HL-60/S4 (cell line): ENCODE measurements around the gene PHKA1.
"Not testable (repeated sequence)": the region's sequence is repeated elsewhere in the genome, so short reads cannot be mapped to it uniquely, and the experiment has no call there.

Experiments used
- in situ Hi-C: fragments of 300-500 bp; cut with MboI; formaldehyde crosslinking; loops from 2 replicates; pipeline ENCODE4 v1.14.3; 2022; ENCODE audit warnings: low sequenced_read_pairs

PHKA1 gene

GRCh38 chrX:72573158-72573511, 141.0 kb downstream of the PHKA1 start:
- in situ Hi-C loops, result no loop called here

GRCh38 chrX:72572248-72573157, 141.6 kb downstream of the PHKA1 start, which contains the start of gene HDAC8:
TSS of gene HDAC8 (minus strand) at chrX:72572843. CDS start at chrX:72572761, 82 bp downstream.
- in situ Hi-C loops, result no loop called here

GRCh38 chrX:72569786-72570185, 144.3 kb downstream of the PHKA1 start:
- in situ Hi-C loops, result no loop called here

GRCh38 chrX:72568406-72569092, 145.6 kb downstream of the PHKA1 start:
- in situ Hi-C loops, result no loop called here

- in situ Hi-C loops, result no loop called here
These were observed 147.7 kb downstream of the PHKA1 start for GRCh38 chrX:72566448-72566847.

GRCh38 chrX:72559655-72560054, 154.5 kb downstream of the PHKA1 start:
- in situ Hi-C loops, result not testable (repeated sequence)

- in situ Hi-C loops, result no loop called here
These were observed 159.5 kb downstream of the PHKA1 start for GRCh38 chrX:72554448-72555140.

GRCh38 chrX:72552443-72552842, 161.7 kb downstream of the PHKA1 start:
- in situ Hi-C loops, result not testable (repeated sequence)

GRCh38 chrX:72545990-72546389, 168.1 kb downstream of the PHKA1 start:
- in situ Hi-C loops, result loop anchor here (25.0 kb wide), 1 partner anchor 259 kb away; the partner anchor contains the start of gene RPS4X

- in situ Hi-C loops, result loop anchor here (25.0 kb wide), 1 partner anchor 253 kb away; the partner anchor contains the start of gene RPS4X
These were observed 173.8 kb downstream of the PHKA1 start for GRCh38 chrX:72540318-72540717.

- in situ Hi-C loops, result loop anchor here (25.0 kb wide), 1 partner anchor 253 kb away; the partner anchor contains the start of gene RPS4X
These were observed 174.3 kb downstream of the PHKA1 start for GRCh38 chrX:72539822-72540221.

GRCh38 chrX:72536542-72536941, 177.6 kb downstream of the PHKA1 start:
- in situ Hi-C loops, result loop anchor here (25.0 kb wide), 1 partner anchor 249 kb away; the partner anchor contains the start of gene RPS4X

- in situ Hi-C loops, result loop anchor here (25.0 kb wide), 1 partner anchor 245 kb away; the partner anchor contains the start of gene RPS4X
These were observed 181.7 kb downstream of the PHKA1 start for GRCh38 chrX:72532366-72532765.
